Brain microvascular endothelial cell (primary cell): ENCODE results near the gene ASCC1.

Experiments
- DNase-seq: peaks from one replicate; pipeline ENCODE4 v3.0.0-alpha.2; 2020
- H3K27ac ChIP-seq: fragments of 250-450 bp; sonication (Bioruptor Pico); 2 replicates; pipeline ENCODE4 v1.5.1; 2020; ENCODE audit warnings: mild to moderate bottlenecking, moderate library complexity
- H3K27me3 ChIP-seq: fragments of 250-450 bp; sonication (Bioruptor Pico); replicated peaks from 2 replicates; pipeline ENCODE4 v1.5.1; 2020; ENCODE audit warnings: mild to moderate bottlenecking
- H3K36me3 ChIP-seq: fragments of 250-450 bp; sonication (Bioruptor Pico); replicated peaks from 2 replicates; pipeline ENCODE4 v1.5.1; 2020; ENCODE audit warnings: mild to moderate bottlenecking
- H3K4me3 ChIP-seq: 2 replicates; pipeline ENCODE4 v1.5.1; 2011; ENCODE audit warnings: low read depth, mild to moderate bottlenecking, control low read depth, low read length, moderate library complexity
- in situ Hi-C: cut with HindIII; loops from 2 replicates; pipeline ENCODE4 v1.10.0; 2017; ENCODE audit warnings: low sequenced_read_pairs, low pct_ligation_motif_present
- TF ChIP-seq, protein P1 (sequence below): IDR thresholded peaks from 2 replicates; pipeline ENCODE4 v1.5.1; 2011; ENCODE audit warnings: low read depth, mild to moderate bottlenecking, moderate library complexity, low read length, control low read depth, inconsistent platforms; ENCODE audit errors: missing control alignments

ASCC1 gene

GRCh38 chr10:72186258-72186981 is 29.7 kb downstream of the ASCC1 start:
- Histone ChIP-seq H3K27ac (no peak overlapping the region), H3K27me3 (no peaks in the 10 kb centered on the region), H3K4me3 (no peak overlapping the region), H3K36me3 (peaks cover 3% of the 10 kb centered on the region)
- DNase-seq, result no peak
- in situ Hi-C loops, result no loop called here
- TF ChIP-seq, protein P1, sequence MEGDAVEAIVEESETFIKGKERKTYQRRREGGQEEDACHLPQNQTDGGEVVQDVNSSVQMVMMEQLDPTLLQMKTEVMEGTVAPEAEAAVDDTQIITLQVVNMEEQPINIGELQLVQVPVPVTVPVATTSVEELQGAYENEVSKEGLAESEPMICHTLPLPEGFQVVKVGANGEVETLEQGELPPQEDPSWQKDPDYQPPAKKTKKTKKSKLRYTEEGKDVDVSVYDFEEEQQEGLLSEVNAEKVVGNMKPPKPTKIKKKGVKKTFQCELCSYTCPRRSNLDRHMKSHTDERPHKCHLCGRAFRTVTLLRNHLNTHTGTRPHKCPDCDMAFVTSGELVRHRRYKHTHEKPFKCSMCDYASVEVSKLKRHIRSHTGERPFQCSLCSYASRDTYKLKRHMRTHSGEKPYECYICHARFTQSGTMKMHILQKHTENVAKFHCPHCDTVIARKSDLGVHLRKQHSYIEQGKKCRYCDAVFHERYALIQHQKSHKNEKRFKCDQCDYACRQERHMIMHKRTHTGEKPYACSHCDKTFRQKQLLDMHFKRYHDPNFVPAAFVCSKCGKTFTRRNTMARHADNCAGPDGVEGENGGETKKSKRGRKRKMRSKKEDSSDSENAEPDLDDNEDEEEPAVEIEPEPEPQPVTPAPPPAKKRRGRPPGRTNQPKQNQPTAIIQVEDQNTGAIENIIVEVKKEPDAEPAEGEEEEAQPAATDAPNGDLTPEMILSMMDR, result no peak

DNA sequence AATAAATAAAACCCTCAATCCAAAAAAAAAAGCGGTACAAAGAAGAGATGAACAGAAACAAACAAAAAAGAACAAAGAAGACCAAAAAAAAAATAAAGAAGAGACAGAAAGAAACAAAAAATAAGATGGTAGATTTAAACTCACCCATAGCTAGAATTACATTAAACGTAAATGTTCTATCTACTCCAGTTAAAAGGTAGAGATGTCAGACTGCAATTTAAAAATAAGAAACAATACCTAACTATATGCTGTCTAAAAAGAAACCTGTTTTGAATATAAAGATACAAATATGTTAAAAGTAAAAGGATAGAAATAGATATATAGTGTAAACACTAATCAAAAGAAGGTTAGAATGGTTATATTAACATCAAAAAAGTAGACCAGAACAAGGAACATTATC is 31.9 kb downstream of the ASCC1 start:
- TF ChIP-seq, protein P1, result no peak
- no peak overlapping the region for H3K27ac ChIP-seq
- no peaks in the 10 kb centered on the region for H3K27me3 ChIP-seq
- DNase-seq, result no peak
- in situ Hi-C loops, result no loop called here
- peaks cover 6% of the 10 kb centered on the region for H3K36me3 ChIP-seq
- H3K4me3 ChIP-seq, result no peak overlapping the region

DNA sequence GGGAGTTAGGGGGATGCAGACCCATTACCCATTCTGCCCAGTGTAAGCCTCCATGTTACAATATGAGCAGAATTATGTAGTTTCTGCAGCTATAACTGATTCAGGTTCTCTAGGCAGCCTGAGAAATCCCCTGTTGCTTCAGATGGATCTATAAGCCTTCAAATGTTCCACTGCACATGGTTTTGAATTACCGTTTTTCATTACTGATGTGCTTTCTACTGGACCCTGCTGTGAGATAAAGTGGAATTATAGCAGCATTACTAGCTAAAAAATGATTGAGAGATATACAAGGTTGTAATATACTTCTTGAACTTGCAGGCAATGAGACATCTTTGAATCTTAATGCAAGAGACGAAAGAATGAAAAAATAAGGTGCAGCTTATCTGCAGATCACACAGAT is 38.6 kb downstream of the ASCC1 start:
- TF ChIP-seq, protein P1, result no peak
- in situ Hi-C loops, result no loop called here
- no peak for DNase-seq
- no peak overlapping the region for H3K27ac ChIP-seq
- peaks cover 10% of the 10 kb centered on the region for H3K36me3 ChIP-seq
- H3K4me3 ChIP-seq, result no peak overlapping the region
- H3K27me3 ChIP-seq, result no peaks in the 10 kb centered on the region

DNA sequence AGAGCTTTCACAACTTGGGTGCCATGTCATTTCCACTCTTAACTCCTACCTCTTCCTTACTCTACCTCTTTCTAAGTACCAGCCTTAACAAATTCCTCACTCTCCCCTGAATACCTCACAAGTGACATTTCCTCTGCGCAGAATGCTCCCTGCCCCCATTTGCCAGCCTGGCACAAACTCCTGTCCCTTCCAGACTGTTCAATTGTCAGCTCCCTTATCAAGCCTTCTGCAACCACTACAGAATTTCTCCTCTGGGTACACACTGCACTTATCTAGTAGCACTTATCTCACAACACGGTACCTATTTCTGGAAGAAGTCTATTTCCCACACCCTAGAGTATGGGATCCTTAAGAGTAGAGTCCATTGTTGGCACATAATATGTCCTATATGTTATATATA is 39.4 kb downstream of the ASCC1 start:
- DNase-seq, result no peak
- TF ChIP-seq, protein P1, result no peak
- Histone ChIP-seq H3K27me3 (no peaks in the 10 kb centered on the region), H3K4me3 (no peak overlapping the region), H3K27ac (no peak overlapping the region), H3K36me3 (peaks cover 7% of the 10 kb centered on the region)
- in situ Hi-C loops, result no loop called here

- H3K4me3 ChIP-seq, result no peak overlapping the region
These were observed 40.9 kb downstream of the ASCC1 start for GRCh38 chr10:72175149-72175548.

More at GRCh38 chr10:72175149-72175548, 40.9 kb downstream of the ASCC1 start:
- no peaks in the 10 kb centered on the region for H3K27me3 ChIP-seq
- in situ Hi-C loops, result no loop called here
- DNase-seq, result peak; percentile 18
- peaks cover 7% of the 10 kb centered on the region for H3K36me3 ChIP-seq
- TF ChIP-seq, protein P1, result no peak
- H3K27ac ChIP-seq, result peak overlapping the region; percentile 43
